Mesodermal cell (in vitro differentiated cells): ENCODE measurements around the gene MYO5A. TPM values are rescaled to one million over a fixed set of nuclear protein-coding genes. Genes with fewer than 3 reads are reported as not detected.
"Not testable (repeated sequence)": the region's sequence is repeated elsewhere in the genome, so short reads cannot be mapped to it uniquely, and the experiment has no call there.

Experiments used
- H3K27ac ChIP-seq: 2 replicates; pipeline ENCODE4 v1.7.0; 2013; ENCODE audit warnings: mild to moderate bottlenecking, low read depth, low read length, moderate library complexity; ENCODE audit not compliant: severe bottlenecking
- H3K36me3 ChIP-seq: 2 replicates; pipeline ENCODE4 v1.7.1; 2013; ENCODE audit warnings: mild to moderate bottlenecking, low read length, moderate library complexity; ENCODE audit not compliant: control insufficient read depth, insufficient read depth
- H3K4me1 ChIP-seq: one replicate; pipeline ENCODE4 v1.7.1; 2013; ENCODE audit warnings: mild to moderate bottlenecking, low read length; ENCODE audit not compliant: insufficient read depth, control insufficient read depth, poor library complexity, severe bottlenecking
- H3K4me3 ChIP-seq: 2 replicates; pipeline ENCODE4 v1.7.0; 2013; ENCODE audit warnings: low read length, control low read depth, mild to moderate bottlenecking; ENCODE audit not compliant: insufficient read depth, poor library complexity, severe bottlenecking; ENCODE audit errors: extremely low read depth
- H3K9me3 ChIP-seq: 2 replicates; pipeline ENCODE4 v1.7.1; 2013; ENCODE audit warnings: mild to moderate bottlenecking, low read length, moderate library complexity; ENCODE audit not compliant: control insufficient read depth
- WGBS, 2 experiments: methylation state at CpG; one replicate each; pipeline ENCODE4 v1.1.5; 2013; ENCODE audit warnings: missing lambda C conversion rate in 2 of 2; ENCODE audit not compliant: insufficient coverage in 2 of 2; 5-methylcytosine and 5-hydroxymethylcytosine counted together
- polyA plus RNA-seq, 2 experiments: library from polyadenylated mRNA; stranded (reverse); fragments of 50-300 nt; gene quantifications; one replicate each; pipeline ENCODE4 v1.2.3, GENCODE V29; 2013

The MYO5A gene
- 8.3 TPM for polyA plus RNA-seq (2013, experiment 1 of 2)
- 9.8 TPM for polyA plus RNA-seq (2013, experiment 2 of 2)

GRCh38 chr15:52528564-52529340 is at the start of gene MYO5A:
MYO5A (minus strand) TSS chr15:52528880; CDS start chr15:52528806, 74 bp downstream.
- Histone ChIP-seq H3K4me3 (peak within 1 kb of the TSS; percentile 67), H3K27ac (no peak within 1 kb of the TSS), H3K36me3 (no peaks in the 10 kb centered on the region), H3K9me3 (no peaks in the 10 kb centered on the region), H3K4me1 (no peaks in the 10 kb centered on the region)
- 0 to 1% methylated on average over 53 to 60 of the region's 103 CpGs for WGBS, 2 experiments

GRCh38 chr15:52576692-52577091 is 48.0 kb upstream of the MYO5A start:
- no CpG with 5 or more reads among the region's 2 CpGs for WGBS, 2 experiments
- Histone ChIP-seq H3K4me3 (no peak overlapping the region), H3K36me3 (no peaks in the 10 kb centered on the region), H3K9me3 (no peaks in the 10 kb centered on the region), H3K4me1 (no peaks in the 10 kb centered on the region), H3K27ac (no peak overlapping the region)

GRCh38 chr15:52575573-52575972 is 46.9 kb upstream of the MYO5A start:
- not testable (repeated sequence) for H3K4me3 ChIP-seq, H3K36me3 ChIP-seq, H3K27ac ChIP-seq, H3K4me1 ChIP-seq, H3K9me3 ChIP-seq
- WGBS, 2 experiments, result 77 to 92% methylated on average over 5 to 6 of the region's 7 CpGs

GRCh38 chr15:52575072-52575471 is 46.4 kb upstream of the MYO5A start:
- Histone ChIP-seq H3K9me3 (no peaks in the 10 kb centered on the region), H3K4me3 (no peak overlapping the region), H3K4me1 (no peaks in the 10 kb centered on the region), H3K27ac (no peak overlapping the region), H3K36me3 (no peaks in the 10 kb centered on the region)
- 75 to 86% methylated on average over 1 of the region's 2 CpGs for WGBS, 2 experiments

GRCh38 chr15:52574623-52575022 is 45.9 kb upstream of the MYO5A start:
- H3K9me3 ChIP-seq, H3K4me3 ChIP-seq, H3K36me3 ChIP-seq, H3K4me1 ChIP-seq, H3K27ac ChIP-seq: not testable (repeated sequence)
- WGBS, 2 experiments, result 86 to 97% methylated on average over 3 of the region's 3 CpGs

- H3K36me3 ChIP-seq, result peaks cover 16% of the 10 kb centered on the region
- H3K4me3 ChIP-seq, result peak within 1 kb of the TSS; percentile 84
- H3K9me3 ChIP-seq, result no peaks in the 10 kb centered on the region
- WGBS, 2 experiments, result 5 to 6% methylated on average over 59 to 75 of the region's 82 CpGs
- peaks cover 5% of the 10 kb centered on the region for H3K4me1 ChIP-seq
- H3K27ac ChIP-seq, result peak within 1 kb of the TSS; percentile 96
These were observed 40.2 kb upstream of the MYO5A start, which contains the start of gene ARPP19 for GRCh38 chr15:52568601-52569585. ARPP19 (minus strand) TSS chr15:52569030; CDS start chr15:52568892, 138 bp downstream.

- peaks cover 5% of the 10 kb centered on the region for H3K4me1 ChIP-seq
- peak overlapping the region; percentile 96 for H3K27ac ChIP-seq
- H3K36me3 ChIP-seq, result peaks cover 24% of the 10 kb centered on the region
- H3K4me3 ChIP-seq, result peak overlapping the region; percentile 84
- no peaks in the 10 kb centered on the region for H3K9me3 ChIP-seq
- 0 to 1% methylated on average over 9 to 15 of the region's 25 CpGs for WGBS, 2 experiments
These were observed 39.4 kb upstream of the MYO5A start for GRCh38 chr15:52567871-52568600.

GRCh38 chr15:52566889-52567288 is 38.2 kb upstream of the MYO5A start:
- H3K27ac ChIP-seq, result no peak overlapping the region
- 88 to 93% methylated on average over 2 of the region's 4 CpGs for WGBS, 2 experiments
- no peaks in the 10 kb centered on the region for H3K9me3 ChIP-seq
- peaks cover 28% of the 10 kb centered on the region for H3K36me3 ChIP-seq
- H3K4me3 ChIP-seq, result peak overlapping the region; percentile 84
- H3K4me1 ChIP-seq, result peaks cover 5% of the 10 kb centered on the region

- H3K4me3 ChIP-seq, H3K4me1 ChIP-seq, H3K27ac ChIP-seq, H3K9me3 ChIP-seq: not testable (repeated sequence)
- WGBS, 2 experiments, result 97 to 98% methylated on average over 7 to 11 of the region's 13 CpGs
- H3K36me3 ChIP-seq, result peaks cover 32% of the 10 kb centered on the region
These were observed 37.0 kb upstream of the MYO5A start for GRCh38 chr15:52565417-52566358.
